K562 (cell line): ENCODE results near the gene DCAF12. TPM values are rescaled to one million over a fixed set of nuclear protein-coding genes. Genes with fewer than 3 reads are reported as not detected.
A peak's percentile ranks its signal among the peaks of the same experiment; 100 is the strongest.

ENCODE experiments used
- BCL6 ChIP-seq: fragments of 250-450 bp; sonication (Bioruptor Pico); IDR thresholded peaks from 2 replicates; pipeline ENCODE4 v1.4.0; 2020
- CBX3 ChIP-seq, 2 experiments: IDR thresholded peaks; 1 replicate in 1 of 2; 2 replicates in 1 of 2; pipeline ENCODE4 v1.6.1; 2012; ENCODE audit warnings: inconsistent platforms in 2 of 2, low read length in 2 of 2, borderline replicate concordance in 1 of 2, control low read depth in 1 of 2
- CTBP1 ChIP-seq: fragments of 450-650 bp; IDR thresholded peaks from 2 replicates; pipeline ENCODE4 v1.6.1; 2016; ENCODE audit warnings: borderline replicate concordance
- ELF1 ChIP-seq: fragments of 200-800 bp; sonication (Bioruptor generic); IDR thresholded peaks from 2 replicates; pipeline ENCODE4 v1.6.1; 2016; ENCODE audit warnings: missing genetic modification characterization, missing compliant biosample characterization
- EP300 ChIP-seq: IDR thresholded peaks from 2 replicates; pipeline ENCODE4 v1.6.1; 2012; ENCODE audit warnings: low read length, improper control_type of control experiment
- ESRRB ChIP-seq: fragments of 250-450 bp; sonication (Bioruptor Pico); IDR thresholded peaks from 2 replicates; pipeline ENCODE4 v1.5.0; 2020; ENCODE audit warnings: mild to moderate bottlenecking, moderate library complexity, borderline replicate concordance
- HNRNPK ChIP-seq: fragments of 200-400 bp; formaldehyde crosslinking; IDR thresholded peaks from one replicate; pipeline ENCODE4 v1.6.1; 2018; ENCODE audit warnings: mild to moderate bottlenecking, low read depth, low read length; ENCODE audit not compliant: poor library complexity, severe bottlenecking
- HNRNPL ChIP-seq: fragments of 200-400 bp; formaldehyde crosslinking; IDR thresholded peaks from 2 replicates; pipeline ENCODE4 v1.6.1; 2017; ENCODE audit warnings: low read depth, mild to moderate bottlenecking, low read length
- KDM2B ChIP-seq: fragments of 250-450 bp; sonication (Bioruptor Pico); IDR thresholded peaks from 2 replicates; pipeline ENCODE4 v1.8.0; 2021; ENCODE audit warnings: mild to moderate bottlenecking, moderate library complexity
- MYBL2 ChIP-seq, 2 experiments: fragments of 450-650 bp in 1 of 2; sonication (generic) in 1 of 2; formaldehyde crosslinking in 1 of 2; IDR thresholded peaks; 2 replicates each; pipeline versions ENCODE4 v1.6.1 to v1.8.1; 2017 to 2022; ENCODE audit warnings: borderline replicate concordance in 1 of 2, inconsistent platforms in 1 of 2, low read depth in 1 of 2, mild to moderate bottlenecking in 1 of 2, missing genetic modification reagents in 1 of 2, moderate library complexity in 1 of 2
- NCOA6 ChIP-seq: fragments of 450-650 bp; IDR thresholded peaks from 2 replicates; pipeline ENCODE4 v1.6.1; 2017; ENCODE audit warnings: mild to moderate bottlenecking
- POLR2B ChIP-seq: fragments of 450-650 bp; IDR thresholded peaks from 2 replicates; pipeline ENCODE4 v1.6.1; 2018; ENCODE audit warnings: low read depth; ENCODE audit not compliant: partially characterized antibody
- RAD51 ChIP-seq: fragments of 450-650 bp; IDR thresholded peaks from 2 replicates; pipeline ENCODE4 v1.7.1; 2016; ENCODE audit warnings: low read depth, mild to moderate bottlenecking, borderline replicate concordance
- SMARCB1 ChIP-seq: IDR thresholded peaks from 2 replicates; pipeline ENCODE4 v1.6.1; 2011; ENCODE audit warnings: improper control_type of control experiment, low read depth; ENCODE audit not compliant: insufficient read length
- SP1 ChIP-seq: sonication (generic); formaldehyde crosslinking; IDR thresholded peaks from 2 replicates; pipeline ENCODE4 v1.8.1; 2022; ENCODE audit warnings: mild to moderate bottlenecking, missing genetic modification reagents
- STAT5A ChIP-seq: IDR thresholded peaks from 2 replicates; pipeline ENCODE4 v1.6.1; 2012; ENCODE audit warnings: low read length, inconsistent platforms, borderline replicate concordance
- ZC3H11A ChIP-seq: IDR thresholded peaks from 2 replicates; pipeline ENCODE4 v1.6.1; 2012; ENCODE audit warnings: low read depth, low read length, improper control_type of control experiment
- polyA plus RNA-seq, 8 experiments: library from polyadenylated mRNA; depleted of rRNA in 4 of 8; stranded (reverse) in 5 of 8; unstranded in 3 of 8; fragments of >200 nt; fragmentation: Nextera tagmentation in 2 of 8; fragmentation: Illumina TruSeq in 1 of 8; extraction: Ambion mirVana in 2 of 8; extraction: Trizol in 1 of 8; gene quantifications; 2 replicates each; pipeline versions ENCODE4 v1.2.1 to v1.2.3, GENCODE V29; 2011 to 2014; ENCODE audit warnings: inconsistent platforms in 1 of 8, missing spikeins in 1 of 8
- total RNA-seq, 7 experiments: library from RNA; depleted of rRNA in 6 of 7; stranded (reverse); fragments of >200 nt in 6 of 7; fragmentation: Illumina TruSeq in 2 of 7; extraction: Trizol in 2 of 7; gene quantifications; 2 replicates each; pipeline versions ENCODE4 v1.2.1 to v1.2.3, GENCODE V29; 2011 to 2021; ENCODE audit warnings: low replicate concordance in 1 of 7
- TF ChIP-seq, protein P1 (sequence below): sonication (generic); formaldehyde crosslinking; IDR thresholded peaks from 2 replicates; pipeline ENCODE4 v1.9.0; 2022; ENCODE audit warnings: mild to moderate bottlenecking, missing genetic modification reagents
- TF ChIP-seq, protein P2 (sequence below): fragments of 450-650 bp; formaldehyde crosslinking; IDR thresholded peaks from 2 replicates; pipeline ENCODE4 v1.4.0; 2020; ENCODE audit warnings: mild to moderate bottlenecking
- TF ChIP-seq, protein P3 (sequence below): fragments of 450-650 bp; IDR thresholded peaks from 2 replicates; pipeline ENCODE4 v1.6.1; 2018; ENCODE audit not compliant: partially characterized antibody
- TF ChIP-seq, protein P4 (sequence below): fragments of 450-650 bp; IDR thresholded peaks from 2 replicates; pipeline ENCODE4 v1.6.1; 2016; ENCODE audit warnings: antibody characterized with exemption

The DCAF12 gene
- total and polyA plus RNA-seq, 9 of the 15 experiments (the other 6 are each of a cell fraction or from before 2014, with no cell fraction given), result 10.9 to 59.6 (median 30.8) TPM

DNA sequence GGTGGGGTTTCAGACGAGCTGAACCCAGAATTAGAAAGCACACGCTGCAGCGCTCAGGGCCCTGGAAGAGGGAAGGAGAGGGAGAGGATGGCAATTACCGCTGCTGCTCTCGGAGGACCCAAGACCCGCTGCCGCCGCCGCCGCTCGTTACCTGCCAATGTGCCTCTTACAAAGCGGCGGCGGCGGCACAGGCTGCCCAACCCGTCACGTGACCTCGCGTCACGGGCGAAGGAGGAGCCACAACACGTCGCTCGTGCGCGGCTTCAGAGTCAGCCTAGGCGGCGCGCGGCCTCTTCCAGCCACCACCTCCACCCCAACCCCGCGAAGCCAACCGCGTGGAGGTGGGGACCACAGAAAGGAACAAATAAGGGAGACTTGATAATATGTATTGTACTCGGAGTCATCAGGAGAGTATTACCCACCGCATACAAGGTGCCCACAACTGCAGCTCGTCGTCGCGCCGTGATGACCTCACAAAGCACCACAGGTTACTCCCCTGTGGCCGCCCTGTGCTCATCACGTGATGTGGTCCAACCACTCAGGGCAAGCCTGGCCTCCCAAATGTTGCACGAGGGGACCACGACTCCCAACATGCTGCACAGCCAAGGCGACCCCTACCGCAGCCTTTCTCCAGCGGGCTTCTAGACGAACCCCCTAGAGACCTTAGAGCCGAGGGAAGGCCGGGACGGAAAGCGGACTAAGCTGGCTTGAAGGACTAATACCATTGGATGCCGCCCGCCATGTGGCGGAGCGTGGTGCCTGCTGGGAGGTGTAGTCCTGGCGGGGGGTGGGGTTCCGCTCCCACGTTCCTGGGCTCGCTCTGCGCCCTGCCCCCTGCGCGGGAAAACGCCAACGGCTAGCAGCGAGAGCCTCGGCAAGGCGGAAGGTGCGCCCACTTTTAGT is 77.5 kb downstream of the DCAF12 start, which contains the start of gene UBAP2 (continued):
- TF ChIP-seq ESRRB (CRISPR knock-in tag) (no peak), ELF1 (tag) (peak; percentile 82), SMARCB1 (no peak), HNRNPK (no peak), EP300 (peak; percentile 71), POLR2B (peak; percentile 83), CBX3 (IDR thresholded peaks at IDR 0.05; ENCODE audit: borderline replicate concordance in 1 of 2, low read length in 2 of 2) (peak in 1 of 2 experiments; percentile 50; a peak in 1 of 3 replicates), HNRNPL (peak; percentile 80; the same call in 1 of the 2 replicates), ZC3H11A (no peak), STAT5A (no peak), NCOA6 (no peak), BCL6 (CRISPR knock-in tag) (no peak), SP1 (CRISPR knock-in tag) (peak; percentile 71), RAD51 (peak; percentile 98), KDM2B (no peak), MYBL2 (IDR thresholded peaks at IDR 0.05; ENCODE audit: low read depth) (peak; percentile 93), MYBL2 (CRISPR knock-in tag; IDR thresholded peaks at IDR 0.05; ENCODE audit: borderline replicate concordance) (no peak), CTBP1 (peak; percentile 24; the same call in 1 of the 2 replicates)
- TF ChIP-seq, protein P1, sequence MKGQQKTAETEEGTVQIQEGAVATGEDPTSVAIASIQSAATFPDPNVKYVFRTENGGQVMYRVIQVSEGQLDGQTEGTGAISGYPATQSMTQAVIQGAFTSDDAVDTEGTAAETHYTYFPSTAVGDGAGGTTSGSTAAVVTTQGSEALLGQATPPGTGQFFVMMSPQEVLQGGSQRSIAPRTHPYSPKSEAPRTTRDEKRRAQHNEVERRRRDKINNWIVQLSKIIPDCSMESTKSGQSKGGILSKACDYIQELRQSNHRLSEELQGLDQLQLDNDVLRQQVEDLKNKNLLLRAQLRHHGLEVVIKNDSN (CRISPR knock-in tag), result peak; percentile 95
- TF ChIP-seq, protein P2, sequence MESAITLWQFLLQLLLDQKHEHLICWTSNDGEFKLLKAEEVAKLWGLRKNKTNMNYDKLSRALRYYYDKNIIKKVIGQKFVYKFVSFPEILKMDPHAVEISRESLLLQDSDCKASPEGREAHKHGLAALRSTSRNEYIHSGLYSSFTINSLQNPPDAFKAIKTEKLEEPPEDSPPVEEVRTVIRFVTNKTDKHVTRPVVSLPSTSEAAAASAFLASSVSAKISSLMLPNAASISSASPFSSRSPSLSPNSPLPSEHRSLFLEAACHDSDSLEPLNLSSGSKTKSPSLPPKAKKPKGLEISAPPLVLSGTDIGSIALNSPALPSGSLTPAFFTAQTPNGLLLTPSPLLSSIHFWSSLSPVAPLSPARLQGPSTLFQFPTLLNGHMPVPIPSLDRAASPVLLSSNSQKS (CRISPR knock-in tag), result no peak
- TF ChIP-seq, protein P3, sequence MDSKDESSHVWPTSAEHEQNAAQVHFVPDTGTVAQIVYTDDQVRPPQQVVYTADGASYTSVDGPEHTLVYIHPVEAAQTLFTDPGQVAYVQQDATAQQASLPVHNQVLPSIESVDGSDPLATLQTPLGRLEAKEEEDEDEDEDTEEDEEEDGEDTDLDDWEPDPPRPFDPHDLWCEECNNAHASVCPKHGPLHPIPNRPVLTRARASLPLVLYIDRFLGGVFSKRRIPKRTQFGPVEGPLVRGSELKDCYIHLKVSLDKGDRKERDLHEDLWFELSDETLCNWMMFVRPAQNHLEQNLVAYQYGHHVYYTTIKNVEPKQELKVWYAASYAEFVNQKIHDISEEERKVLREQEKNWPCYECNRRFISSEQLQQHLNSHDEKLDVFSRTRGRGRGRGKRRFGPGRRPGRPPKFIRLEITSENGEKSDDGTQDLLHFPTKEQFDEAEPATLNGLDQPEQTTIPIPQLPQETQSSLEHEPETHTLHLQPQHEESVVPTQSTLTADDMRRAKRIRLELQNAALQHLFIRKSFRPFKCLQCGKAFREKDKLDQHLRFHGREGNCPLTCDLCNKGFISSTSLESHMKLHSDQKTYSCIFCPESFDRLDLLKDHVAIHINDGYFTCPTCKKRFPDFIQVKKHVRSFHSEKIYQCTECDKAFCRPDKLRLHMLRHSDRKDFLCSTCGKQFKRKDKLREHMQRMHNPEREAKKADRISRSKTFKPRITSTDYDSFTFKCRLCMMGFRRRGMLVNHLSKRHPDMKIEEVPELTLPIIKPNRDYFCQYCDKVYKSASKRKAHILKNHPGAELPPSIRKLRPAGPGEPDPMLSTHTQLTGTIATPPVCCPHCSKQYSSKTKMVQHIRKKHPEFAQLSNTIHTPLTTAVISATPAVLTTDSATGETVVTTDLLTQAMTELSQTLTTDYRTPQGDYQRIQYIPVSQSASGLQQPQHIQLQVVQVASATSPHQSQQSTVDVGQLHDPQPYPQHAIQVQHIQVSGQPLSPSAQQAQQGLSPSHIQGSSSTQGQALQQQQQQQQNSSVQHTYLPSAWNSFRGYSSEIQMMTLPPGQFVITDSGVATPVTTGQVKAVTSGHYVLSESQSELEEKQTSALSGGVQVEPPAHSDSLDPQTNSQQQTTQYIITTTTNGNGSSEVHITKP, result peak; percentile 84
- TF ChIP-seq, protein P4, sequence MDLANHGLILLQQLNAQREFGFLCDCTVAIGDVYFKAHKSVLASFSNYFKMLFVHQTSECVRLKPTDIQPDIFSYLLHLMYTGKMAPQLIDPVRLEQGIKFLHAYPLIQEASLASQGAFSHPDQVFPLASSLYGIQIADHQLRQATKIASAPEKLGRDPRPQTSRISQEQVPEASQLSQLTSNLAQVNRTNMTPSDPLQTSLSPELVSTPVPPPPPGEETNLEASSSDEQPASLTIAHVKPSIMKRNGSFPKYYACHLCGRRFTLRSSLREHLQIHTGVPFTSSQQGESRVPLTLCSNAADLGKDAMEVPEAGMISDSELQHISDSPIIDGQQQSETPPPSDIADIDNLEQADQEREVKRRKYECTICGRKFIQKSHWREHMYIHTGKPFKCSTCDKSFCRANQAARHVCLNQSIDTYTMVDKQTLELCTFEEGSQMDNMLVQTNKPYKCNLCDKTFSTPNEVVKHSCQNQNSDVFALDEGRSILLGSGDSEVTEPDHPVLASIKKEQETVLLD, result no peak
